ENCODE measurements around the gene JPT2.

GRCh38 chr16:1669698-1670097 is 8.4 kb upstream of the JPT2 start:
- TF ChIP-seq CTCF (IDR thresholded peaks at IDR 0.05; ENCODE audit: poor library complexity) (no peak), EZH2phosphoT487 (IDR thresholded peaks at IDR 0.05; ENCODE audit: low read depth, severe bottlenecking, unreplicated experiment) (no peak)

Measured in hepatocyte (in vitro differentiated cells).